A549 (cell line): ENCODE data around the gene LRP6. TPM values are rescaled to one million over a fixed set of nuclear protein-coding genes. Genes with fewer than 3 reads are reported as not detected.

Source experiments
- ATAC-seq, 2 experiments: fragments of 200-7000 bp in 1 of 2; fragments of >200 bp in 1 of 2; cut with Nextera tagmentation in 1 of 2; cut with Tn5 transposase in 1 of 2; 3 replicates each; pipeline versions ENCODE4 v1.8.0 to v1.9.1; 2018 to 2020; ENCODE audit warnings: mild to moderate bottlenecking in 1 of 2, moderate library complexity in 1 of 2
- CTCF ChIA-PET: fragments of 300-600 bp; sonication (Branson Sonifier 250); formaldehyde crosslinking; extraction: SDS; loops from one replicate; lab custom pipeline; 2021; ENCODE audit warnings: antibody characterized with exemption, inconsistent platforms; lab: Yijun Ruan, JAX
- POLR2A ChIA-PET: fragments of 350-600 bp; formaldehyde crosslinking; extraction: SDS; loops from one replicate; lab custom pipeline; 2021; ENCODE audit warnings: antibody characterized with exemption, inconsistent platforms; lab: Yijun Ruan, JAX
- DNase-seq, 2 experiments: peaks; one replicate each; pipeline versions ENCODE4 v3.0.0 to v3.0.0-alpha.2; 2011 to 2016; ENCODE audit warnings: low read depth in 1 of 2, low spot score in 1 of 2
- FAIRE-seq: peaks from 2 replicates; lab custom pipeline; 2011; peaks lifted over from hg19 to GRCh38; lab: Jason Lieb, UNC
- H3K27ac ChIP-seq, 2 experiments: fragments of >200 bp; sonication (Bioruptor Twin); formaldehyde crosslinking; 3 replicates each; pipeline ENCODE4 v1.5.1; 2016 to 2017
- H3K4me1 ChIP-seq: fragments of >200 bp; sonication (Bioruptor Twin); formaldehyde crosslinking; 3 replicates; pipeline ENCODE4 v1.6.1; 2016
- H3K4me2 ChIP-seq: fragments of >200 bp; sonication (Bioruptor Twin); formaldehyde crosslinking; 3 replicates; pipeline ENCODE4 v1.6.1; 2016
- H3K4me3 ChIP-seq: fragments of >200 bp; sonication (Bioruptor Twin); formaldehyde crosslinking; 3 replicates; pipeline ENCODE4 v1.5.1; 2016
- H3K9me3 ChIP-seq: fragments of >200 bp; sonication (Bioruptor Twin); formaldehyde crosslinking; 3 replicates; pipeline ENCODE4 v1.6.1; 2016
- BHLHE40 ChIP-seq: IDR thresholded peaks from 2 replicates; pipeline ENCODE4 v1.6.1; 2012; ENCODE audit warnings: low read depth, low read length, inconsistent platforms
- CBX2 ChIP-seq: fragments of 200-600 bp; sonication (generic); IDR thresholded peaks from 2 replicates; pipeline ENCODE4 v1.6.1; 2016; ENCODE audit warnings: low read depth, mild to moderate bottlenecking, borderline replicate concordance
- EP300 ChIP-seq, 2 experiments: fragments of >200 bp; sonication (Bioruptor Twin); formaldehyde crosslinking; IDR thresholded peaks; 2 replicates in 1 of 2; 3 replicates in 1 of 2; pipeline ENCODE4 v1.6.1; 2016 to 2017
- HDAC2 ChIP-seq: fragments of 200-600 bp; sonication (generic); IDR thresholded peaks from 2 replicates; pipeline ENCODE4 v1.6.1; 2016
- HOXA7 ChIP-seq: fragments of 250-450 bp; sonication (Bioruptor Pico); IDR thresholded peaks from 2 replicates; pipeline ENCODE4 v1.5.0; 2020; ENCODE audit warnings: mild to moderate bottlenecking, moderate library complexity
- KDM1A ChIP-seq: fragments of 200-600 bp; sonication (generic); IDR thresholded peaks from 2 replicates; pipeline ENCODE4 v1.6.1; 2016; ENCODE audit warnings: low read depth, mild to moderate bottlenecking
- NPAS2 ChIP-seq: fragments of 250-450 bp; sonication (Bioruptor Pico); IDR thresholded peaks from 2 replicates; pipeline ENCODE4 v1.8.0; 2022; ENCODE audit warnings: mild to moderate bottlenecking, moderate library complexity, borderline replicate concordance
- NR3C1 ChIP-seq: fragments of >200 bp; sonication (Bioruptor Twin); formaldehyde crosslinking; IDR thresholded peaks from 3 replicates; pipeline ENCODE4 v1.6.1; 2017
- PHF8 ChIP-seq: fragments of 200-600 bp; sonication (generic); IDR thresholded peaks from 2 replicates; pipeline ENCODE4 v1.6.1; 2016; ENCODE audit warnings: low read depth, mild to moderate bottlenecking, antibody characterized with exemption, moderate library complexity, borderline replicate concordance
- RARB ChIP-seq: fragments of 250-450 bp; sonication (Bioruptor Pico); IDR thresholded peaks from 2 replicates; pipeline ENCODE4 v1.8.0; 2021; ENCODE audit warnings: mild to moderate bottlenecking, moderate library complexity
- RFX5 ChIP-seq: fragments of 450-650 bp; IDR thresholded peaks from 2 replicates; pipeline ENCODE4 v1.7.1; 2014; ENCODE audit warnings: antibody characterized with exemption, mild to moderate bottlenecking, moderate library complexity
- RNF2 ChIP-seq: fragments of 200-600 bp; sonication (generic); IDR thresholded peaks from 2 replicates; pipeline ENCODE4 v1.6.1; 2016; ENCODE audit warnings: low read depth, mild to moderate bottlenecking, antibody characterized with exemption, moderate library complexity, borderline replicate concordance
- SMC3 ChIP-seq: fragments of >200 bp; sonication (Bioruptor Twin); formaldehyde crosslinking; IDR thresholded peaks from 3 replicates; pipeline ENCODE4 v1.6.1; 2018; ENCODE audit warnings: inconsistent platforms
- TFCP2L1 ChIP-seq: fragments of 250-450 bp; sonication (Bioruptor Pico); IDR thresholded peaks from 2 replicates; pipeline ENCODE4 v1.5.0; 2021; ENCODE audit warnings: mild to moderate bottlenecking
- ZSCAN20 ChIP-seq: fragments of 250-450 bp; sonication (Bioruptor Pico); IDR thresholded peaks from 2 replicates; pipeline ENCODE4 v1.8.0; 2022; ENCODE audit warnings: mild to moderate bottlenecking, moderate library complexity
- WGBS: methylation state at CpG from one replicate; pipeline ENCODE4 v1.1.6; 2017; ENCODE audit errors: missing lambda C conversion rate; 5-methylcytosine and 5-hydroxymethylcytosine counted together
- polyA plus RNA-seq, 4 experiments: library from polyadenylated mRNA; depleted of rRNA in 3 of 4; stranded (reverse); fragments of >200 nt; fragmentation: RNase III in 1 of 4; extraction: RNeasy Plus Mini Kit Qiagen cat#74134 plus additional on column Dnase treatment in 1 of 4; gene quantifications; 2 replicates in 3 of 4; 3 replicates in 1 of 4; pipeline ENCODE4 v1.2.3, GENCODE V29; 2011 to 2017
- TF ChIP-seq, protein P1 (sequence below): fragments of 250-450 bp; sonication (Bioruptor Pico); IDR thresholded peaks from 2 replicates; pipeline ENCODE4 v1.5.0; 2021; ENCODE audit warnings: mild to moderate bottlenecking, moderate library complexity, borderline replicate concordance
- TF ChIP-seq, protein P2 (sequence below): fragments of >200 bp; sonication (Bioruptor Twin); formaldehyde crosslinking; IDR thresholded peaks from 3 replicates; pipeline ENCODE4 v1.5.1; 2016
- TF ChIP-seq, protein P3 (sequence below): IDR thresholded peaks from 2 replicates; pipeline ENCODE4 v1.6.1; 2012; ENCODE audit warnings: low read depth, borderline replicate concordance
- TF ChIP-seq, protein P4 (sequence below): fragments of 450-650 bp; IDR thresholded peaks from 2 replicates; pipeline ENCODE4 v1.6.1; 2014; ENCODE audit warnings: antibody characterized with exemption
- TF ChIP-seq, protein P5 (sequence below): fragments of >200 bp; sonication (Bioruptor Twin); formaldehyde crosslinking; IDR thresholded peaks from 2 replicates; pipeline ENCODE4 v1.6.1; 2016

LRP6 gene
- polyA plus RNA-seq, 2 of the 4 experiments (the other 2 are of a cell fraction), result 26.6 to 50.3 TPM

DNA sequence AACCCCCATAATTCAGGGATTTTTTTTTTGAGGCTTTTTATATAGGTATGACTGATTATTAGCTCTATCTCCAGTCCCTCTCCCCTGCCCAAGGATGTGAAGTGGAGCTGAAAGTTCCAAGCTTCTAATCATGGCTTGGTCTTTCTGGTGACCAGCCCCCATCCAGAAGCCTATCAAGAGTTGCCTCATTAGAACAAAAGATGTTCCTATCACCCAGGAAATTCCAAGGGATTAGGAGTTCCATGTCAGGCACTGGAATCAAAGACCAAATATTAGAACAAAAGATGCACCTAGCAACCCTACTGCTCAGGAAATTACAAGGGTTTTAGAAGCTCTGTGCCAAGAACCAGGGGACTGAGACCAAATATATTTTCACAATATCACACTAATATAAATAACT lies 29.9 kb downstream of the LRP6 start (continued):
- TF ChIP-seq, protein P1, sequence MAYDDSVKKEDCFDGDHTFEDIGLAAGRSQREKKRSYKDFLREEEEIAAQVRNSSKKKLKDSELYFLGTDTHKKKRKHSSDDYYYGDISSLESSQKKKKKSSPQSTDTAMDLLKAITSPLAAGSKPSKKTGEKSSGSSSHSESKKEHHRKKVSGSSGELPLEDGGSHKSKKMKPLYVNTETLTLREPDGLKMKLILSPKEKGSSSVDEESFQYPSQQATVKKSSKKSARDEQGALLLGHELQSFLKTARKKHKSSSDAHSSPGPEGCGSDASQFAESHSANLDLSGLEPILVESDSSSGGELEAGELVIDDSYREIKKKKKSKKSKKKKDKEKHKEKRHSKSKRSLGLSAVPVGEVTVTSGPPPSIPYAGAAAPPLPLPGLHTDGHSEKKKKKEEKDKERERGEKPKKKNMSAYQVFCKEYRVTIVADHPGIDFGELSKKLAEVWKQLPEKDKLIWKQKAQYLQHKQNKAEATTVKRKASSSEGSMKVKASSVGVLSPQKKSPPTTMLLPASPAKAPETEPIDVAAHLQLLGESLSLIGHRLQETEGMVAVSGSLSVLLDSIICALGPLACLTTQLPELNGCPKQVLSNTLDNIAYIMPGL, result no peak
- no peak for TF ChIP-seq RARB (CRISPR knock-in tag)
- TF ChIP-seq EP300 (IDR thresholded peaks at IDR 0.05), result no peak
- TF ChIP-seq, all 56 proteins: peak for 0

DNA sequence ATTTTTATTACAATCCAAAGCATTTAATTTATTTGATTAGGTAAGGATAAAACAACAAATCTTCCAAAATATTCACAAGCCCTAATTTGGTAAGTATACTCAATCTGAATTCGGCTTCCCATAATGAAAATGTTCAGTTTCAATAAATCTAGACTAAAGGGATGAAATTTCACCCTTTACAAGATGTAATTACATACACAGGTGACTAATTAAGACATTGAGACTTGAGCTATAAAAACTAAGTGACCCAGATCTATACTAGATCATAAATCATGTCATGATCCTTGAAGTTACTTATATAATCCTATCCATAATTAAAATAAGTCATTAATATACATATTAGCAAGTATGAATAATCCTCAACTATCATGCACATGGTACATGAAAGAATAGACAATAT lies 36.6 kb downstream of the LRP6 start:
- no peak for FAIRE-seq
- Histone ChIP-seq H3K4me3 (no peak overlapping the region), H3K27ac (no peak overlapping the region), H3K9me3 (peaks cover 6% of the 10 kb centered on the region; the same call in 2 of the 3 replicates), H3K4me2 (no peak overlapping the region), H3K4me1 (peaks cover 36% of the 10 kb centered on the region)
- TF ChIP-seq EP300 (IDR thresholded peaks at IDR 0.05) (no peak), HDAC2 (no peak), KDM1A (no peak), TFCP2L1 (CRISPR knock-in tag) (no peak), ZSCAN20 (CRISPR knock-in tag) (no peak), RNF2 (no peak), NPAS2 (CRISPR knock-in tag) (no peak), NR3C1 (no peak), HOXA7 (no peak), PHF8 (no peak), RFX5 (no peak), CBX2 (no peak), SMC3 (no peak), BHLHE40 (no peak), RARB (CRISPR knock-in tag) (no peak)
- TF ChIP-seq, protein P2, sequence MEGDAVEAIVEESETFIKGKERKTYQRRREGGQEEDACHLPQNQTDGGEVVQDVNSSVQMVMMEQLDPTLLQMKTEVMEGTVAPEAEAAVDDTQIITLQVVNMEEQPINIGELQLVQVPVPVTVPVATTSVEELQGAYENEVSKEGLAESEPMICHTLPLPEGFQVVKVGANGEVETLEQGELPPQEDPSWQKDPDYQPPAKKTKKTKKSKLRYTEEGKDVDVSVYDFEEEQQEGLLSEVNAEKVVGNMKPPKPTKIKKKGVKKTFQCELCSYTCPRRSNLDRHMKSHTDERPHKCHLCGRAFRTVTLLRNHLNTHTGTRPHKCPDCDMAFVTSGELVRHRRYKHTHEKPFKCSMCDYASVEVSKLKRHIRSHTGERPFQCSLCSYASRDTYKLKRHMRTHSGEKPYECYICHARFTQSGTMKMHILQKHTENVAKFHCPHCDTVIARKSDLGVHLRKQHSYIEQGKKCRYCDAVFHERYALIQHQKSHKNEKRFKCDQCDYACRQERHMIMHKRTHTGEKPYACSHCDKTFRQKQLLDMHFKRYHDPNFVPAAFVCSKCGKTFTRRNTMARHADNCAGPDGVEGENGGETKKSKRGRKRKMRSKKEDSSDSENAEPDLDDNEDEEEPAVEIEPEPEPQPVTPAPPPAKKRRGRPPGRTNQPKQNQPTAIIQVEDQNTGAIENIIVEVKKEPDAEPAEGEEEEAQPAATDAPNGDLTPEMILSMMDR, result no peak
- TF ChIP-seq, protein P3, sequence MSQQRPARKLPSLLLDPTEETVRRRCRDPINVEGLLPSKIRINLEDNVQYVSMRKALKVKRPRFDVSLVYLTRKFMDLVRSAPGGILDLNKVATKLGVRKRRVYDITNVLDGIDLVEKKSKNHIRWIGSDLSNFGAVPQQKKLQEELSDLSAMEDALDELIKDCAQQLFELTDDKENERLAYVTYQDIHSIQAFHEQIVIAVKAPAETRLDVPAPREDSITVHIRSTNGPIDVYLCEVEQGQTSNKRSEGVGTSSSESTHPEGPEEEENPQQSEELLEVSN, result no peak
- TF ChIP-seq, protein P4, sequence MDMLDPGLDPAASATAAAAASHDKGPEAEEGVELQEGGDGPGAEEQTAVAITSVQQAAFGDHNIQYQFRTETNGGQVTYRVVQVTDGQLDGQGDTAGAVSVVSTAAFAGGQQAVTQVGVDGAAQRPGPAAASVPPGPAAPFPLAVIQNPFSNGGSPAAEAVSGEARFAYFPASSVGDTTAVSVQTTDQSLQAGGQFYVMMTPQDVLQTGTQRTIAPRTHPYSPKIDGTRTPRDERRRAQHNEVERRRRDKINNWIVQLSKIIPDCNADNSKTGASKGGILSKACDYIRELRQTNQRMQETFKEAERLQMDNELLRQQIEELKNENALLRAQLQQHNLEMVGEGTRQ, result no peak
- TF ChIP-seq, protein P1, result no peak
- TF ChIP-seq, protein P5, sequence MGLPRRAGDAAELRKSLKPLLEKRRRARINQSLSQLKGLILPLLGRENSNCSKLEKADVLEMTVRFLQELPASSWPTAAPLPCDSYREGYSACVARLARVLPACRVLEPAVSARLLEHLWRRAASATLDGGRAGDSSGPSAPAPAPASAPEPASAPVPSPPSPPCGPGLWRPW, result no peak
- 90% methylated on average over 1 of the region's 1 CpG for WGBS
- DNase-seq, result no peak
- POLR2A ChIA-PET, result no interaction called here
- CTCF ChIA-PET, result interaction anchor here (1.1 to 1.6 kb wide), 2 partner anchors 13 to 97 kb away, joined by 3 to 7 read pairs; no protein-coding TSS in a partner anchor
- no peak for ATAC-seq
